Measurements from ENCODE around the gene AKR1D1. TPM values are rescaled to one million over a fixed set of nuclear protein-coding genes. Genes with fewer than 3 reads are reported as not detected.

Gene AKR1D1
- total and polyA plus RNA-seq, 5 experiments from 2014 or later, result not detected

GRCh38 chr7:138162236-138162635, 86.0 kb downstream of the AKR1D1 start:
- ATAC-seq (no peak), DNase-seq (no peak)
- Mint-ChIP-seq H3K36me3 (peaks cover 0 to 16% (median 13%) of the 10 kb centered on the region in 3 donors), H3K4me3 (no peak overlapping the region), H3K4me1 (no peaks in the 10 kb centered on the region), H3K27me3 (peaks cover 0 to 6% (median 0%) of the 10 kb centered on the region in 5 donors), H3K27ac (no peak overlapping the region), H3K9me3 (peaks cover 3 to 28% (median 15%) of the 10 kb centered on the region in 9 donors)
- POLR2A ChIA-PET, result no interaction called here

GRCh38 chr7:138163800-138164199, 87.5 kb downstream of the AKR1D1 start:
- Mint-ChIP-seq H3K27me3 (peaks cover 0 to 15% (median 8%) of the 10 kb centered on the region in 5 donors), H3K36me3 (peaks cover 0 to 16% (median 13%) of the 10 kb centered on the region in 3 donors), H3K9me3 (peaks cover 5 to 31% (median 15%) of the 10 kb centered on the region in 9 donors), H3K27ac (no peak overlapping the region), H3K4me1 (no peaks in the 10 kb centered on the region), H3K4me3 (no peak overlapping the region)
- POLR2A ChIA-PET, result no interaction called here
- no peak for DNase-seq
- no peak for ATAC-seq

- ATAC-seq, result no peak
- no peak for DNase-seq
- H3K27ac Mint-ChIP-seq, result no peak overlapping the region
- peaks cover 0 to 16% (median 13%) of the 10 kb centered on the region in 3 donors for H3K36me3 Mint-ChIP-seq
- H3K9me3 Mint-ChIP-seq, result peaks cover 5 to 31% (median 15%) of the 10 kb centered on the region in 9 donors
- H3K4me1 Mint-ChIP-seq, result no peaks in the 10 kb centered on the region
- H3K27me3 Mint-ChIP-seq, result peaks cover 0 to 22% (median 9%) of the 10 kb centered on the region in 5 donors
- POLR2A ChIA-PET, result no interaction called here
- no peak overlapping the region for H3K4me3 Mint-ChIP-seq
These were observed 88.5 kb downstream of the AKR1D1 start for GRCh38 chr7:138164804-138165203.

GRCh38 chr7:138166681-138167080, 90.4 kb downstream of the AKR1D1 start:
- POLR2A ChIA-PET, result no interaction called here

GRCh38 chr7:138167222-138167621, 91.0 kb downstream of the AKR1D1 start:
- Mint-ChIP-seq H3K4me1 (no peaks in the 10 kb centered on the region), H3K4me3 (no peak overlapping the region)

More at GRCh38 chr7:138166681-138167080, 90.4 kb downstream of the AKR1D1 start:
- Mint-ChIP-seq H3K4me3 (no peak overlapping the region), H3K27me3 (peaks cover 9 to 37% (median 11%) of the 10 kb centered on the region in 5 donors), H3K27ac (no peak overlapping the region), H3K36me3 (peaks cover 0 to 17% (median 16%) of the 10 kb centered on the region in 3 donors), H3K4me1 (no peaks in the 10 kb centered on the region), H3K9me3 (peaks cover 5 to 31% (median 15%) of the 10 kb centered on the region in 9 donors)
- DNase-seq (no peak), ATAC-seq (no peak)

GRCh38 chr7:138167869-138168296, 91.6 kb downstream of the AKR1D1 start:
- POLR2A ChIA-PET, result no interaction called here
- Mint-ChIP-seq H3K9me3 (peaks cover 5 to 31% (median 15%) of the 10 kb centered on the region in 9 donors), H3K4me1 (no peaks in the 10 kb centered on the region), H3K27ac (no peak overlapping the region), H3K27me3 (peaks cover 11 to 39% (median 14%) of the 10 kb centered on the region in 5 donors), H3K4me3 (no peak overlapping the region), H3K36me3 (peaks cover 0 to 17% (median 16%) of the 10 kb centered on the region in 3 donors)
- no peak for DNase-seq
- no peak for ATAC-seq

More at GRCh38 chr7:138167222-138167621, 91.0 kb downstream of the AKR1D1 start:
- H3K9me3 Mint-ChIP-seq, result peaks cover 5 to 31% (median 15%) of the 10 kb centered on the region in 9 donors
- POLR2A ChIA-PET, result no interaction called here
- peaks cover 0 to 17% (median 16%) of the 10 kb centered on the region in 3 donors for H3K36me3 Mint-ChIP-seq
- ATAC-seq (no peak), DNase-seq (no peak)
- peaks cover 9 to 39% (median 11%) of the 10 kb centered on the region in 5 donors for H3K27me3 Mint-ChIP-seq
- no peak overlapping the region for H3K27ac Mint-ChIP-seq

Other genes with a start within 250 kb of the AKR1D1 start
- not detected for gene DGKI, start 229.5 kb upstream of the AKR1D1 start, total RNA-seq
- gene DGKI, start 229.5 kb upstream of the AKR1D1 start, polyA plus RNA-seq, result under 1 TPM in 1 of 3 donors, not detected in 2; 0.01 TPM
- gene CREB3L2, start 74.4 kb upstream of the AKR1D1 start, total RNA-seq, result 10 to 100 TPM in 1 of 2 experiments, 1 to 10 TPM in 1; 9.1 to 12.8 TPM
- 1 to 10 TPM; 5.2 to 9.0 (median 5.5) TPM for gene CREB3L2, start 74.4 kb upstream of the AKR1D1 start, polyA plus RNA-seq